Naive thymus-derived CD4-positive, alpha-beta T cell (primary cell): ENCODE results near the gene GPC3. TPM values are rescaled to one million over a fixed set of nuclear protein-coding genes. Genes with fewer than 3 reads are reported as not detected.

Experiments
- ATAC-seq: fragments of 150-1000 bp; cut with Tn5 transposase; 2 replicates; pipeline ENCODE4 v1.10.0; 2021; ENCODE audit warnings: mild to moderate bottlenecking, moderate library complexity
- CTCF ChIA-PET: fragments of 350-600 bp; sonication (Branson Sonifier 250); formaldehyde crosslinking; loops from one replicate; lab custom pipeline; 2021; ENCODE audit warnings: antibody characterized with exemption; lab: Charles Lee
- POLR2A ChIA-PET: fragments of 350-600 bp; sonication (Branson Sonifier 250); formaldehyde crosslinking; loops from one replicate; lab custom pipeline; 2021; ENCODE audit warnings: antibody characterized with exemption, inconsistent platforms; lab: Charles Lee
- DNase-seq, 9 donors: peaks; one replicate each; pipeline versions ENCODE4 v3.0.0 to v3.0.0-alpha.2; 2020 to 2022; ENCODE audit warnings: mixed read lengths in 1 of 9
- H3K27ac ChIP-seq: one replicate; pipeline ENCODE4 v1.7.0; 2013; ENCODE audit warnings: mild to moderate bottlenecking, low read depth, low read length, moderate library complexity
- H3K27me3 ChIP-seq, 2 donors: one replicate each; pipeline ENCODE4 v1.7.0; 2013; ENCODE audit warnings: low read length in 2 of 2, mild to moderate bottlenecking in 2 of 2, moderate library complexity in 2 of 2; ENCODE audit not compliant: control insufficient read depth in 2 of 2, insufficient read depth in 2 of 2
- H3K36me3 ChIP-seq, 3 experiments: 1 replicate in 2 of 3; 2 replicates in 1 of 3; pipeline ENCODE4 v1.7.0; 2013; ENCODE audit warnings: low read length in 3 of 3, mild to moderate bottlenecking in 3 of 3, moderate library complexity in 1 of 3; ENCODE audit not compliant: insufficient read depth in 3 of 3, control insufficient read depth in 2 of 3
- H3K4me1 ChIP-seq, 2 donors: one replicate each; pipeline ENCODE4 v1.7.0; 2013; ENCODE audit warnings: low read length in 2 of 2, mild to moderate bottlenecking in 2 of 2, moderate library complexity in 1 of 2; ENCODE audit not compliant: control insufficient read depth in 2 of 2, insufficient read depth in 2 of 2
- H3K4me3 ChIP-seq: 2 replicates; pipeline ENCODE4 v1.7.0; 2013; ENCODE audit warnings: mild to moderate bottlenecking, low read length
- H3K9me3 ChIP-seq, 3 experiments: 1 replicate in 2 of 3; 2 replicates in 1 of 3; pipeline ENCODE4 v1.7.0; 2013; ENCODE audit warnings: low read length in 3 of 3; ENCODE audit not compliant: control insufficient read depth in 2 of 3
- H3K27ac Mint-ChIP-seq, 9 donors: one replicate each; pipeline ENCODE4 v1.8.0; 2020 to 2022; ENCODE audit warnings: mixed read lengths in 9 of 9, mild to moderate bottlenecking in 8 of 9, moderate library complexity in 5 of 9, inconsistent platforms in 2 of 9
- H3K27me3 Mint-ChIP-seq, 5 donors: one replicate each; pipeline ENCODE4 v1.8.0; 2021 to 2022; ENCODE audit warnings: mixed read lengths in 5 of 5, mild to moderate bottlenecking in 1 of 5
- H3K36me3 Mint-ChIP-seq, 5 donors: one replicate each; pipeline ENCODE4 v1.8.0; 2020 to 2022; ENCODE audit warnings: mixed read lengths in 5 of 5, mild to moderate bottlenecking in 3 of 5, inconsistent platforms in 1 of 5
- H3K4me1 Mint-ChIP-seq, 7 donors: one replicate each; pipeline ENCODE4 v1.8.0; 2020 to 2022; ENCODE audit warnings: mixed read lengths in 7 of 7, mild to moderate bottlenecking in 3 of 7, inconsistent platforms in 1 of 7
- H3K4me3 Mint-ChIP-seq, 10 donors: one replicate each; pipeline ENCODE4 v1.8.0; 2020 to 2022; ENCODE audit warnings: mild to moderate bottlenecking in 10 of 10, mixed read lengths in 10 of 10, moderate library complexity in 6 of 10, inconsistent platforms in 2 of 10
- H3K9me3 Mint-ChIP-seq, 11 donors: one replicate each; pipeline ENCODE4 v1.8.0; 2020 to 2022; ENCODE audit warnings: mixed read lengths in 11 of 11, mild to moderate bottlenecking in 4 of 11, inconsistent platforms in 1 of 11, moderate library complexity in 1 of 11
- intact Hi-C, 2 donors: fragments of 100-400 bp; cut with micrococcal nuclease; formaldehyde crosslinking; loops; one replicate each; pipeline ENCODE4 v1.15.1; 2023
- polyA plus RNA-seq, 2 donors: library from polyadenylated mRNA; unstranded; fragments of 300-500 nt; fragmentation: Illumina TruSeq; gene quantifications; one replicate each; pipeline ENCODE4 v1.2.3, GENCODE V29; 2021
- total RNA-seq, 6 experiments: library from RNA in 5 of 6; stranded (reverse) in 5 of 6; gene quantifications; 1 replicate in 5 of 6; 2 replicates in 1 of 6; pipeline ENCODE4 v1.2.3 and lab custom pipeline; 2021 to 2026

The GPC3 gene
- total and polyA plus RNA-seq, 7 experiments from 2014 or later, result 0.24 to 6.0 (median 0.65) TPM

DNA sequence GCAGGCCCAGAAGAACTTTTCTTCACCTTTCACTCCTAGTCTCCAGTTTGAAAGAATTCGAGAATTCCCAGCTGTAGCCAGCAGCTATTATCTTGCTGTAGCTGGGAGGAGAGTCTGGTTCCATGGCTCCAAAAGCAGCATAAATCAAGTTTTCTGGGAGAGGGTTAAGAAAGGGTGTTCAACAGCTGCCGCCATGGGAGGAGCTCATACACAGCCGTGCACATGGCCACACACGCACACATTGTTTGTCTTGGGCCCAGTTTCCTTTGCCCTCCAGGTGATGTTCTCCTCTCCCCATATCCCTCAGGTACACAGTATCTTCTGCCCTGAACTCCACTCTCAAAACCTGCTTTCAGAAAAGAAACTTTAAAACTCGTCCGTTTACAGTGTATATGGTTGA lies 4.1 kb upstream of the GPC3 start:
- Mint-ChIP-seq H3K27me3 (peaks cover 0 to 22% (median 0%) of the 10 kb centered on the region in 5 donors), H3K36me3 (no peaks in the 10 kb centered on the region), H3K4me3 (no peak overlapping the region), H3K9me3 (peaks cover 0 to 3% (median 0%) of the 10 kb centered on the region in 11 donors), H3K27ac (no peak overlapping the region), H3K4me1 (peaks cover 0 to 4% (median under 1%) of the 10 kb centered on the region in 7 donors)
- H3K27ac ChIP-seq, result no peak overlapping the region
- DNase-seq, result no peak
- CTCF ChIA-PET, result interaction anchor here (0.6 kb wide), 1 partner anchor 1926 kb away, joined by 3 read pairs; no protein-coding TSS in a partner anchor
- no peak overlapping the region for H3K4me3 ChIP-seq
- no peaks in the 10 kb centered on the region for H3K9me3 ChIP-seq
- intact Hi-C loops, result loop anchor here in 1 of 2 donors (10.0 kb wide), 1 partner anchor 65 kb away; no protein-coding TSS in a partner anchor
- H3K27me3 ChIP-seq, result no peaks in the 10 kb centered on the region
- no peaks in the 10 kb centered on the region for H3K36me3 ChIP-seq
- H3K4me1 ChIP-seq, result no peaks in the 10 kb centered on the region
- POLR2A ChIA-PET, result interaction anchor here (0.6 kb wide), 1 partner anchor 1503 kb away, joined by 3 read pairs; no protein-coding TSS in a partner anchor
- no peak for ATAC-seq

DNA sequence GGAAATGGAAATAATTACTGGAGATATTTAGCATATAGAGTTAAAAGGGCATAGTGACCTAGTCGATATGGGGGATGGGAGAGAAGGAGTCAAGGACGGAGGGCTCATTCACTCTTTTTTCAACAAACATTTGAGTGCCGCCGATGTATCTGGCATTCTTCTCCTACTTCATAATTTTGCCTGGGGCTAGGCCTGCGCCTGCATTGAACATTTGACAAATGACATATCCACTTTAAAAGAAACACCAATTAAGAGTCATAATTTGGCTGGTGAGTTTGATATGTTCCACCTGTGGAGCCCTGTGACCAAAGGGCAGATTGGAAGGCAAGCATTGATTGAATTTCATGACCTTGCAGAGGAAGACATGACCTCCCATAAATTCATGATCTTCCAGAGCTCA lies 2.6 kb upstream of the GPC3 start:
- no peaks in the 10 kb centered on the region for H3K4me1 ChIP-seq
- ChIA-PET CTCF (no interaction called here), POLR2A (no interaction called here)
- no peak for DNase-seq
- intact Hi-C loops, result loop anchor here in 1 of 2 donors (10.0 kb wide), 1 partner anchor 63 kb away; no protein-coding TSS in a partner anchor
- H3K36me3 ChIP-seq, result no peaks in the 10 kb centered on the region
- H3K27me3 ChIP-seq, result peaks cover 0 to 3% of the 10 kb centered on the region in 2 donors
- H3K9me3 ChIP-seq, result no peaks in the 10 kb centered on the region
- peaks cover 0 to 3% (median 0%) of the 10 kb centered on the region in 11 donors for H3K9me3 Mint-ChIP-seq
- H3K4me3 ChIP-seq, result no peak overlapping the region
- H3K36me3 Mint-ChIP-seq, result no peaks in the 10 kb centered on the region
- no peak overlapping the region for H3K27ac ChIP-seq
- peaks cover 0 to 8% (median 4%) of the 10 kb centered on the region in 7 donors for H3K4me1 Mint-ChIP-seq
- H3K4me3 Mint-ChIP-seq, result no peak overlapping the region
- H3K27ac Mint-ChIP-seq, result no peak overlapping the region
- H3K27me3 Mint-ChIP-seq, result peaks cover 5 to 31% (median 10%) of the 10 kb centered on the region in 5 donors
- no peak for ATAC-seq

DNA sequence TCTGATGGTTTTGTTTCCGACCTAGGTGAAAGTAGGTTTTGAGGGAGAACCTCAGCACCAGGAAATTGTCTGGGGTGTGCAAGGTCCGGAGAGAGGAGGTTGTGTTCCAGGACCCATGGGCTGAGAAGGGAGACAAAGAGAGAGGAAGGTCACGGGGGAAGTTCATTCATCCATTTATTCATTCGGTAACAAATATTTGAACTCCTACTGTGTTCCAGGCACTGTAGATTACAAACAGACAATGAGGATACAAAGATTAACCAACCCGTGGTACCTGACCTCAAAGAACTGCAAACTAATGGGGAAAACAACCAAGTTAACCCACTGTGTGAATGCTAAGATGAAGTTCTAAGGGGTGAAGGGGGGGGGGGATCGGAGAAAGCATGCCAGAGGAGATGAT lies 1.8 kb upstream of the GPC3 start:
- no peaks in the 10 kb centered on the region for H3K36me3 ChIP-seq
- Mint-ChIP-seq H3K9me3 (peaks cover 0 to 3% (median 0%) of the 10 kb centered on the region in 11 donors), H3K4me3 (no peak overlapping the region), H3K27me3 (peaks cover 5 to 35% (median 13%) of the 10 kb centered on the region in 5 donors), H3K27ac (no peak overlapping the region), H3K4me1 (peaks cover 0 to 8% (median 4%) of the 10 kb centered on the region in 7 donors), H3K36me3 (no peaks in the 10 kb centered on the region)
- intact Hi-C loops, result loop anchor here in 1 of 2 donors (10.0 kb wide), 1 partner anchor 62 kb away; no protein-coding TSS in a partner anchor
- no peak for DNase-seq
- H3K27me3 ChIP-seq, result peaks cover 0 to 3% of the 10 kb centered on the region in 2 donors
- no peak for ATAC-seq
- no peaks in the 10 kb centered on the region for H3K4me1 ChIP-seq
- CTCF ChIA-PET, result no interaction called here
- H3K9me3 ChIP-seq, result no peaks in the 10 kb centered on the region
- POLR2A ChIA-PET, result no interaction called here
- H3K4me3 ChIP-seq, result no peak overlapping the region
- H3K27ac ChIP-seq, result no peak overlapping the region

DNA sequence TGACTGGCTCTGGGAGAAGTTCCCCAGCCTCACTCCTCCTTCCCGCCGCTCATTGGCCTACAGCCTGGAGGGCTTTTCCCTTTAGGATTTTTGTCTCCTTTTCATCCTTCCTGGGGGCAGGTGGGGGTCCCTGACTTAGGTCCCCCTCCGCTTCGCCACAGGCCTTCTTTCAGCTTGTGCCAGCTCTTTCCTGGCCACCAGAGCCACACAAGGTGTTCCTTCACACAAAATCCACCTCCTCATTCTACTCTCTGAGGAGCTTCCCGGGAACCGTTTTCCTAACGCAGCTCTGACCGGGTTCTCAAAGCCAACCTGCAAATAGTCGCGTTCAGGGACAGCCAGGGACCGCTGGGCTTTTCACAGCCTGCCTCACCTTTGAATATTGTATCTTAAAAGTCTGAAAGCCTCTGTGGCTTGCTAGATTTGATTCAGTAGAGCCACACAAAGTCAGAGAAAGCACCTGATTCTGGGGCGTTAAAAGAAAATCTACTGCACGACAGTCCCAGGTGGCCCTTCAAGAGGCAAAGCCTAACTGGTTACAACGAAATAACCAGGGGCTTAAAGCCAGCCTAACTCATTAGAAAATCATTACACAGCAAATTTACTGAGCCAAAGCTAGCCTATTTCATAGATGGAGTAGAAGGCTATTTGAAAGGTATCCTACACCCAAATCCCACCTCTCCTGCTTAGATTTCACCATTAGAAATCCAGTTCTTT lies 731 bp upstream of the GPC3 start:
- H3K4me1 Mint-ChIP-seq, result peaks cover 0 to 8% (median 4%) of the 10 kb centered on the region in 7 donors
- no peaks in the 10 kb centered on the region for H3K4me1 ChIP-seq
- intact Hi-C loops, result loop anchor here in 1 of 2 donors (10.0 kb wide), 1 partner anchor 61 kb away; no protein-coding TSS in a partner anchor
- H3K36me3 ChIP-seq, result no peaks in the 10 kb centered on the region
- peak overlapping the region; percentile 53 to 89 (median 78) for H3K4me3 Mint-ChIP-seq
- H3K27ac ChIP-seq, result no peak overlapping the region
- DNase-seq (no peak), ATAC-seq (no peak)
- no peak overlapping the region for H3K4me3 ChIP-seq
- peaks cover 11 to 45% (median 16%) of the 10 kb centered on the region in 5 donors for H3K27me3 Mint-ChIP-seq
- ChIA-PET POLR2A (no interaction called here), CTCF (interaction anchor here (0.7 kb wide), 1 partner anchor 15 kb away, joined by 4 read pairs; no protein-coding TSS in a partner anchor)
- no peak overlapping the region for H3K27ac Mint-ChIP-seq
- H3K9me3 Mint-ChIP-seq, result peaks cover 0 to 3% (median 0%) of the 10 kb centered on the region in 11 donors
- H3K36me3 Mint-ChIP-seq, result no peaks in the 10 kb centered on the region
- peaks cover 0 to 3% of the 10 kb centered on the region in 2 donors for H3K27me3 ChIP-seq
- no peaks in the 10 kb centered on the region for H3K9me3 ChIP-seq

DNA sequence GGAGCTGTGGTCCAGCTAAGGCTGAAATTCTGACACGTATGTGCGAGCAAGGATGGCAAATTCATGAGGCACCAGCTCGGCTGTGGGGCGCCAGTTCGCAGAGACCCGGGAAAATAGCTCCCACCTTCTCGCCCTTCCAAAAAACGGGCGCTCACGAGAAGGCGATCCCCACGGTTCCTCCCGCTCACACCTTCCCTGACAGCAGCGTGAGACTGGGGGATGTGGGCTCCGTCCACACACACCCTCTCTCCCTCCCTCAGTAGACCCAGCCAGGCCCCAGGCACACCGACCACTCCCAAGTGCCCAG lies 584 bp downstream of the GPC3 start:
- peaks cover 11 to 50% (median 18%) of the 10 kb centered on the region in 5 donors for H3K27me3 Mint-ChIP-seq
- H3K9me3 Mint-ChIP-seq, result peaks cover 0 to 3% (median 0%) of the 10 kb centered on the region in 11 donors
- peaks cover 0 to 3% of the 10 kb centered on the region in 2 donors for H3K27me3 ChIP-seq
- ChIA-PET POLR2A (no interaction called here), CTCF (interaction anchor here (0.6 to 1.0 kb wide), 2 partner anchors 239 to 473 kb away, joined by 3 read pairs; no protein-coding TSS in a partner anchor)
- H3K4me3 Mint-ChIP-seq, result peak overlapping the region; percentile 43 to 89 (median 64)
- ATAC-seq (no peak), DNase-seq (no peak)
- no peaks in the 10 kb centered on the region for H3K4me1 ChIP-seq
- H3K9me3 ChIP-seq, result no peaks in the 10 kb centered on the region
- intact Hi-C loops, result loop anchor here in 1 of 2 donors (10.0 kb wide), 1 partner anchor 60 kb away; no protein-coding TSS in a partner anchor
- H3K27ac ChIP-seq, result no peak overlapping the region
- peaks cover 0 to 8% (median 4%) of the 10 kb centered on the region in 7 donors for H3K4me1 Mint-ChIP-seq
- H3K27ac Mint-ChIP-seq, result no peak overlapping the region
- H3K36me3 Mint-ChIP-seq, result no peaks in the 10 kb centered on the region
- H3K4me3 ChIP-seq, result no peak overlapping the region
- no peaks in the 10 kb centered on the region for H3K36me3 ChIP-seq

DNA sequence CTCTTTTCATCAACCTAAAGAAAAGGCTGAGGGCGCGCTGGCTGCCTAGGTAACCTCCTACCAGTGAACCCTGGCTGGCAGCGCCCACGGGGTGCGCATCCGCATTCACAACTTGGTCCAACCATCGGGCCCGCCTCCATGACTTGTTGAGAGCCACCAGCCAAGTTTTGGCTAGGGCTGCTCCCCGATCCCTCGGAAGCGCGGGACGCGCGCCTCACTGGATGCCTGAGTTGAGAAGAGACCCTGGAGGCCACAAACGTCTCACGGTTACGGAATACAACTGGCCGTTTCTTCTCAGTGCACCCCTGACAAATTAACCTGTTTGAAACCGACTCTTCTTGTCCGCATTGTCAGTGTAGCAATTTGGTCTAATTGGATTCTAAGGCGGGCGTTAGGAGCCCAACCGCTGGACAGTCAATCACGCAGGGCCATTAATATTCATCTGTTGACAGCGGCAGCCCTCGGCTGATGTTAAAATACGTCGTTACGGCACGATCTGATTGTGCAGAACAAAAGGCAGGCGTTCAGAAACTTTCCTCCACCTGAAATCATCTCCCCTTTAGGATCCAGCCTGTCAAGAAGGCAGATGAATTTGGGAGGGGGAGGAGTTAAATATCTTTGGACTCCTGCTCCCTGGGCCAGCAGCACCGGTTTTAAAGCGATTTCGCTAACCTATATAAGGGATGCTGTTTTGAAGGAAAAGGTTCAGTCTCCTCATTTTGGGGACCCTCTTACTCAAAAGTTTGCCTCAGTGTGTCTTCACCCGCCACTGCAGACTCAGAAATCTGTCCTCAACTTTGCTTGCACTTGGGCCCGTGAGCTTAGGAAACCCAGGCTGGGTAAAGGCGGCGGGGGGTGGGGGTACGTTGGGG lies 1.2 kb downstream of the GPC3 start:
- CTCF ChIA-PET, result interaction anchor here (0.6 to 1.0 kb wide), 2 partner anchors 239 to 472 kb away, joined by 3 read pairs; no protein-coding TSS in a partner anchor
- Mint-ChIP-seq H3K27me3 (peaks cover 11 to 50% (median 18%) of the 10 kb centered on the region in 5 donors), H3K4me3 (peak overlapping the region; percentile 24 to 89 (median 73)), H3K4me1 (peaks cover 0 to 8% (median 4%) of the 10 kb centered on the region in 7 donors), H3K27ac (no peak overlapping the region), H3K36me3 (no peaks in the 10 kb centered on the region), H3K9me3 (peaks cover 0 to 3% (median 0%) of the 10 kb centered on the region in 11 donors)
- intact Hi-C loops, result loop anchor here in 1 of 2 donors (10.0 kb wide), 1 partner anchor 59 kb away; no protein-coding TSS in a partner anchor
- POLR2A ChIA-PET, result no interaction called here
- no peak overlapping the region for H3K4me3 ChIP-seq
- H3K4me1 ChIP-seq, result no peaks in the 10 kb centered on the region
- H3K27me3 ChIP-seq, result peaks cover 0 to 3% of the 10 kb centered on the region in 2 donors
- ATAC-seq (no peak), DNase-seq (no peak)
- H3K36me3 ChIP-seq, result no peaks in the 10 kb centered on the region
- no peak overlapping the region for H3K27ac ChIP-seq
- H3K9me3 ChIP-seq, result no peaks in the 10 kb centered on the region
